Measurements from ENCODE around the gene CCL14.
"Not testable (repeated sequence)": the region's sequence is repeated elsewhere in the genome, so short reads cannot be mapped to it uniquely, and the experiment has no call there.

DNA sequence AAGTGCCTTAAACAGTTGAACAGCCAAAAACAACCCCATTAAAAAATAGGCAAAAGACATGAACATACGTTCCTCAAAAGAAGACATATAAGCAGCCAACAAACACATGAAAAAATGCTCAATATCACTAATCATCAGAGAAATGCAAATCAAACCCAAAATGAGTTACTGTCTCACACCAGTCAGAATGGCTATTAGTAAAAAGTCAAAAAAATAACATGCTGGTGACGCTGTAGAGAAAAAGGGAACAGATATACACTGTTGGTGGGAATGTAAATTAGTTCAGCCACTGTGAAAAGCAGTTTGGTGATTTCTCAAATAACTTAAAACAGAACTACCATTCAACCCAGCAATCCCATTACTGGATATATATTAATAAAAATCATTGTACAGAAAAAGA, 8.8 kb upstream of the CCL14 start:
- TF ChIP-seq RAD51 (IDR thresholded peaks at IDR 0.05; ENCODE audit: borderline replicate concordance); BRCA1 (CRISPR knock-in tag; IDR thresholded peaks at IDR 0.05); ZNF432 (CRISPR knock-in tag; IDR thresholded peaks at IDR 0.05; ENCODE audit: borderline replicate concordance); HMG20A (CRISPR knock-in tag; IDR thresholded peaks at IDR 0.05; ENCODE audit: borderline replicate concordance); MXI1 (IDR thresholded peaks at IDR 0.05; ENCODE audit: borderline replicate concordance, low read depth, low read length); TOPORS (CRISPR knock-in tag; IDR thresholded peaks at IDR 0.05); ZNF282 (IDR thresholded peaks at IDR 0.05; ENCODE audit: partially characterized antibody); FOSL1 (CRISPR knock-in tag; IDR thresholded peaks at IDR 0.05; ENCODE audit: borderline replicate concordance): not testable (repeated sequence)
- TF ChIP-seq, protein P1, sequence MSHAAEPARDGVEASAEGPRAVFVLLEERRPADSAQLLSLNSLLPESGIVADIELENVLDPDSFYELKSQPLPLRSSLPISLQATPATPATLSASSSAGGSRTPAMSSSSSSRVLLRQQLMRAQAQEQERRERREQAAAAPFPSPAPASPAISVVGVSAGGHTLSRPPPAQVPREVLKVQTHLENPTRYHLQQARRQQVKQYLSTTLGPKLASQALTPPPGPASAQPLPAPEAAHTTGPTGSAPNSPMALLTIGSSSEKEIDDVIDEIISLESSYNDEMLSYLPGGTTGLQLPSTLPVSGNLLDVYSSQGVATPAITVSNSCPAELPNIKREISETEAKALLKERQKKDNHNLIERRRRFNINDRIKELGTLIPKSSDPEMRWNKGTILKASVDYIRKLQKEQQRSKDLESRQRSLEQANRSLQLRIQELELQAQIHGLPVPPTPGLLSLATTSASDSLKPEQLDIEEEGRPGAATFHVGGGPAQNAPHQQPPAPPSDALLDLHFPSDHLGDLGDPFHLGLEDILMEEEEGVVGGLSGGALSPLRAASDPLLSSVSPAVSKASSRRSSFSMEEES (CRISPR knock-in tag; IDR thresholded peaks at IDR 0.05), result not testable (repeated sequence)
- TF ChIP-seq, protein P2, sequence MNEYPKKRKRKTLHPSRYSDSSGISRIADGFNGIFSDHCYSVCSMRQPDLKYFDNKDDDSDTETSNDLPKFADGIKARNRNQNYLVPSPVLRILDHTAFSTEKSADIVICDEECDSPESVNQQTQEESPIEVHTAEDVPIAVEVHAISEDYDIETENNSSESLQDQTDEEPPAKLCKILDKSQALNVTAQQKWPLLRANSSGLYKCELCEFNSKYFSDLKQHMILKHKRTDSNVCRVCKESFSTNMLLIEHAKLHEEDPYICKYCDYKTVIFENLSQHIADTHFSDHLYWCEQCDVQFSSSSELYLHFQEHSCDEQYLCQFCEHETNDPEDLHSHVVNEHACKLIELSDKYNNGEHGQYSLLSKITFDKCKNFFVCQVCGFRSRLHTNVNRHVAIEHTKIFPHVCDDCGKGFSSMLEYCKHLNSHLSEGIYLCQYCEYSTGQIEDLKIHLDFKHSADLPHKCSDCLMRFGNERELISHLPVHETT (CRISPR knock-in tag; conservative IDR thresholded peaks at IDR 0.05), result not testable (repeated sequence)
